CD8-positive, alpha-beta memory T cell (primary cell): ENCODE results near the gene DNM2. TPM values are rescaled to one million over a fixed set of nuclear protein-coding genes. Genes with fewer than 3 reads are reported as not detected.
A peak's percentile ranks its signal among the peaks of the same experiment; 100 is the strongest.

ENCODE experiments used
- CTCF ChIA-PET: fragments of 350-600 bp; sonication (Branson Sonifier 250); formaldehyde crosslinking; loops from one replicate; lab custom pipeline; 2021; ENCODE audit warnings: antibody characterized with exemption; lab: Charles Lee
- POLR2A ChIA-PET: fragments of 350-600 bp; sonication (Branson Sonifier 250); formaldehyde crosslinking; loops from one replicate; lab custom pipeline; 2021; ENCODE audit warnings: antibody characterized with exemption; lab: Charles Lee
- DNase-seq, 5 donors: peaks; one replicate each; pipeline versions ENCODE4 v3.0.0 to v3.0.0-alpha.2; 2020 to 2022; ENCODE audit warnings: mixed read lengths in 1 of 5
- H3K27ac ChIP-seq: one replicate; pipeline ENCODE4 v1.7.0; 2013; ENCODE audit warnings: low read depth, mild to moderate bottlenecking, low read length, moderate library complexity
- H3K27me3 ChIP-seq: 2 replicates; pipeline ENCODE4 v1.7.0; 2013; ENCODE audit warnings: low read length, mild to moderate bottlenecking; ENCODE audit not compliant: insufficient read depth, poor library complexity, severe bottlenecking
- H3K36me3 ChIP-seq: 2 replicates; pipeline ENCODE4 v1.7.0; 2013; ENCODE audit warnings: mild to moderate bottlenecking, low read length, moderate library complexity; ENCODE audit not compliant: insufficient read depth
- H3K4me1 ChIP-seq: 2 replicates; pipeline ENCODE4 v1.7.0; 2013; ENCODE audit warnings: mild to moderate bottlenecking, low read length, moderate library complexity; ENCODE audit not compliant: insufficient read depth
- H3K4me3 ChIP-seq: 2 replicates; pipeline ENCODE4 v1.7.0; 2013; ENCODE audit warnings: mild to moderate bottlenecking, low read length
- H3K9me3 ChIP-seq: 2 replicates; pipeline ENCODE4 v1.7.0; 2013; ENCODE audit warnings: mild to moderate bottlenecking, low read length
- H3K27ac Mint-ChIP-seq, 8 donors: one replicate each; pipeline ENCODE4 v1.8.0; 2020 to 2021; ENCODE audit warnings: mixed read lengths in 8 of 8, mild to moderate bottlenecking in 6 of 8, inconsistent platforms in 3 of 8, moderate library complexity in 3 of 8
- H3K27me3 Mint-ChIP-seq, 2 donors: one replicate each; pipeline ENCODE4 v1.8.0; 2020 to 2021; ENCODE audit warnings: mixed read lengths in 2 of 2, mild to moderate bottlenecking in 1 of 2, moderate library complexity in 1 of 2
- H3K36me3 Mint-ChIP-seq, 3 donors: one replicate each; pipeline ENCODE4 v1.8.0; 2020 to 2021; ENCODE audit warnings: mixed read lengths in 3 of 3, inconsistent platforms in 1 of 3, mild to moderate bottlenecking in 1 of 3
- H3K4me1 Mint-ChIP-seq, 3 donors: one replicate each; pipeline ENCODE4 v1.8.0; 2020 to 2021; ENCODE audit warnings: mixed read lengths in 3 of 3, inconsistent platforms in 1 of 3, mild to moderate bottlenecking in 1 of 3
- H3K4me3 Mint-ChIP-seq, 7 donors: one replicate each; pipeline ENCODE4 v1.8.0; 2020 to 2021; ENCODE audit warnings: mixed read lengths in 7 of 7, mild to moderate bottlenecking in 6 of 7, moderate library complexity in 4 of 7, inconsistent platforms in 2 of 7
- H3K9me3 Mint-ChIP-seq, 5 donors: one replicate each; pipeline ENCODE4 v1.8.0; 2020 to 2022; ENCODE audit warnings: mixed read lengths in 5 of 5, mild to moderate bottlenecking in 3 of 5, moderate library complexity in 2 of 5, inconsistent platforms in 1 of 5
- polyA plus RNA-seq: library from polyadenylated mRNA; unstranded; fragments of 300-500 nt; fragmentation: Illumina TruSeq; gene quantifications from one replicate; pipeline ENCODE4 v1.2.3, GENCODE V29; 2021
- total RNA-seq, 2 experiments: library from RNA; stranded (reverse); gene quantifications; one replicate each; pipeline ENCODE4 v1.2.3, GENCODE V29; 2021

Gene DNM2
- total and polyA plus RNA-seq, 3 experiments from 2014 or later, result 105 to 165 (median 154) TPM

- no peaks in the 10 kb centered on the region for H3K27me3 Mint-ChIP-seq
- POLR2A ChIA-PET, result no interaction called here
- H3K9me3 Mint-ChIP-seq, result no peaks in the 10 kb centered on the region
- Histone ChIP-seq H3K9me3 (no peaks in the 10 kb centered on the region), H3K27me3 (no peaks in the 10 kb centered on the region), H3K4me1 (peaks cover 33% of the 10 kb centered on the region), H3K27ac (no peak overlapping the region), H3K4me3 (no peak overlapping the region), H3K36me3 (no peaks in the 10 kb centered on the region)
- CTCF ChIA-PET, result no interaction called here
- H3K4me1 Mint-ChIP-seq, result peaks cover 50 to 71% (median 61%) of the 10 kb centered on the region in 3 donors
- peak overlapping the region in 7 of 8 donors; percentile 8 to 98 (median 70) for H3K27ac Mint-ChIP-seq
- DNase-seq, result no peak
- peak overlapping the region in 2 of 7 donors; percentile 41 to 49 for H3K4me3 Mint-ChIP-seq
- H3K36me3 Mint-ChIP-seq, result peaks cover 0 to 27% (median 5%) of the 10 kb centered on the region in 3 donors
Observed at GRCh38 chr19:10729411-10729810, 11.5 kb downstream of the DNM2 start.

GRCh38 chr19:10730932-10731331 is 13.1 kb downstream of the DNM2 start:
- peak overlapping the region in 4 of 7 donors; percentile 11 to 90 (median 76) for H3K4me3 Mint-ChIP-seq
- no peaks in the 10 kb centered on the region for H3K9me3 Mint-ChIP-seq
- H3K27me3 Mint-ChIP-seq, result no peaks in the 10 kb centered on the region
- peak overlapping the region; percentile 8 for H3K4me3 ChIP-seq
- H3K36me3 Mint-ChIP-seq, result peaks cover 0 to 25% (median 5%) of the 10 kb centered on the region in 3 donors
- peak overlapping the region; percentile 59 for H3K27ac ChIP-seq
- no peaks in the 10 kb centered on the region for H3K36me3 ChIP-seq
- H3K27ac Mint-ChIP-seq, result peak overlapping the region; percentile 91 to 99 (median 98)
- peaks cover 33% of the 10 kb centered on the region for H3K4me1 ChIP-seq
- H3K4me1 Mint-ChIP-seq, result peaks cover 49 to 66% (median 54%) of the 10 kb centered on the region in 3 donors
- ChIA-PET POLR2A (interaction anchor here (0.7 to 3.5 kb wide), 4 partner anchors 13 to 105 kb away, joined by 3 to 15 read pairs (median 8); partner anchors contain the start of genes DNM2 and TMED1), CTCF (interaction anchor here (0.8 to 3.9 kb wide), 4 partner anchors 9 to 133 kb away, joined by 3 to 13 read pairs (median 3); no protein-coding TSS in a partner anchor)
- H3K9me3 ChIP-seq, result no peaks in the 10 kb centered on the region
- H3K27me3 ChIP-seq, result no peaks in the 10 kb centered on the region
- peak in 1 of 5 donors; percentile 8 for DNase-seq

- Mint-ChIP-seq H3K4me1 (peaks cover 36 to 62% (median 48%) of the 10 kb centered on the region in 3 donors), H3K9me3 (no peaks in the 10 kb centered on the region), H3K4me3 (no peak overlapping the region), H3K36me3 (peaks cover 0 to 35% (median 0%) of the 10 kb centered on the region in 3 donors), H3K27ac (peak overlapping the region in 1 of 8 donors; percentile 62), H3K27me3 (no peaks in the 10 kb centered on the region)
- ChIA-PET POLR2A (no interaction called here), CTCF (interaction anchor here (2.1 kb wide), 1 partner anchor 129 kb away, joined by 5 read pairs; no protein-coding TSS in a partner anchor)
- no peak for DNase-seq
- Histone ChIP-seq H3K36me3 (peaks cover 8% of the 10 kb centered on the region), H3K27me3 (no peaks in the 10 kb centered on the region), H3K27ac (no peak overlapping the region), H3K4me3 (no peak overlapping the region), H3K4me1 (peaks cover 26% of the 10 kb centered on the region), H3K9me3 (no peaks in the 10 kb centered on the region)
Observed at GRCh38 chr19:10735741-10736140, 17.9 kb downstream of the DNM2 start.

GRCh38 chr19:10736189-10736588 is 18.3 kb downstream of the DNM2 start:
- Mint-ChIP-seq H3K4me1 (peaks cover 38 to 62% (median 48%) of the 10 kb centered on the region in 3 donors), H3K36me3 (peaks cover 0 to 35% (median 0%) of the 10 kb centered on the region in 3 donors), H3K4me3 (no peak overlapping the region), H3K27me3 (no peaks in the 10 kb centered on the region), H3K27ac (peak overlapping the region in 4 of 8 donors; percentile 54 to 81 (median 64)), H3K9me3 (no peaks in the 10 kb centered on the region)
- DNase-seq, result no peak
- Histone ChIP-seq H3K9me3 (no peaks in the 10 kb centered on the region), H3K36me3 (peaks cover 8% of the 10 kb centered on the region), H3K4me1 (peaks cover 21% of the 10 kb centered on the region), H3K27me3 (no peaks in the 10 kb centered on the region), H3K4me3 (no peak overlapping the region), H3K27ac (peak overlapping the region; percentile 54)
- ChIA-PET CTCF (interaction anchor here (2.1 kb wide), 1 partner anchor 128 kb away, joined by 5 read pairs; no protein-coding TSS in a partner anchor), POLR2A (no interaction called here)

- Mint-ChIP-seq H3K27ac (peak overlapping the region; percentile 39 to 88 (median 54)), H3K9me3 (no peaks in the 10 kb centered on the region), H3K36me3 (peaks cover 0 to 33% (median 0%) of the 10 kb centered on the region in 3 donors), H3K4me3 (no peak overlapping the region), H3K27me3 (no peaks in the 10 kb centered on the region), H3K4me1 (peaks cover 36 to 60% (median 46%) of the 10 kb centered on the region in 3 donors)
- Histone ChIP-seq H3K27me3 (no peaks in the 10 kb centered on the region), H3K27ac (peak overlapping the region; percentile 54), H3K4me1 (peaks cover 15% of the 10 kb centered on the region), H3K36me3 (peaks cover 8% of the 10 kb centered on the region), H3K9me3 (no peaks in the 10 kb centered on the region), H3K4me3 (no peak overlapping the region)
- ChIA-PET CTCF (interaction anchor here (2.1 kb wide), 1 partner anchor 128 kb away, joined by 5 read pairs; no protein-coding TSS in a partner anchor), POLR2A (no interaction called here)
- DNase-seq, result no peak
Observed at GRCh38 chr19:10736916-10737551, 19.2 kb downstream of the DNM2 start.

- Mint-ChIP-seq H3K27me3 (no peaks in the 10 kb centered on the region), H3K4me1 (peaks cover 41 to 64% (median 50%) of the 10 kb centered on the region in 3 donors), H3K4me3 (peak overlapping the region in 1 of 7 donors; percentile 28), H3K36me3 (peaks cover 0 to 36% (median 0%) of the 10 kb centered on the region in 3 donors), H3K9me3 (no peaks in the 10 kb centered on the region), H3K27ac (peak overlapping the region in 3 of 8 donors; percentile 69 to 88 (median 75))
- DNase-seq, result no peak
- H3K27me3 ChIP-seq, result no peaks in the 10 kb centered on the region
- H3K4me3 ChIP-seq, result no peak overlapping the region
- H3K9me3 ChIP-seq, result no peaks in the 10 kb centered on the region
- peaks cover 22% of the 10 kb centered on the region for H3K4me1 ChIP-seq
- CTCF ChIA-PET, result interaction anchor here (1.2 kb wide), 1 partner anchor 36 kb away, joined by 3 read pairs; the partner anchor contains the start of gene QTRT1
- POLR2A ChIA-PET, result no interaction called here
- peaks cover 8% of the 10 kb centered on the region for H3K36me3 ChIP-seq
- peak overlapping the region; percentile 54 for H3K27ac ChIP-seq
Observed at GRCh38 chr19:10737722-10738121, 19.8 kb downstream of the DNM2 start.

- no peaks in the 10 kb centered on the region for H3K9me3 Mint-ChIP-seq
- peaks cover 8% of the 10 kb centered on the region for H3K36me3 ChIP-seq
- peaks cover 0 to 36% (median 0%) of the 10 kb centered on the region in 3 donors for H3K36me3 Mint-ChIP-seq
- H3K27me3 ChIP-seq, result no peaks in the 10 kb centered on the region
- H3K4me1 ChIP-seq, result peaks cover 29% of the 10 kb centered on the region
- H3K9me3 ChIP-seq, result no peaks in the 10 kb centered on the region
- H3K27ac Mint-ChIP-seq, result peak overlapping the region in 4 of 8 donors; percentile 23 to 78 (median 62)
- ChIA-PET POLR2A (no interaction called here), CTCF (interaction anchor here (1.1 to 1.5 kb wide), 2 partner anchors 9 to 18 kb away, joined by 3 read pairs; no protein-coding TSS in a partner anchor)
- H3K27me3 Mint-ChIP-seq, result no peaks in the 10 kb centered on the region
- peak overlapping the region in 1 of 7 donors; percentile 38 for H3K4me3 Mint-ChIP-seq
- peaks cover 48 to 77% (median 49%) of the 10 kb centered on the region in 3 donors for H3K4me1 Mint-ChIP-seq
- DNase-seq, result no peak
- no peak overlapping the region for H3K4me3 ChIP-seq
- no peak overlapping the region for H3K27ac ChIP-seq
Observed at GRCh38 chr19:10740798-10741197, 22.9 kb downstream of the DNM2 start.
